Panc1 (cell line): ENCODE data around the gene EGFL7. TPM values are rescaled to one million over a fixed set of nuclear protein-coding genes. Genes with fewer than 3 reads are reported as not detected.

ENCODE experiments used
- ATAC-seq: fragments of 200-7000 bp; cut with Tn5 transposase; 2 replicates; pipeline ENCODE4 v1.9.1; 2020; ENCODE audit warnings: mild to moderate bottlenecking, moderate library complexity
- BruUV-seq: library from RNA; stranded (reverse); fragments of 400-500 nt; replicated peaks from 2 replicates; lab custom pipeline; 2021; lab: Mats Ljungman, UMichigan
- CTCF ChIA-PET: fragments of 300-600 bp; sonication (Branson Sonifier 250); formaldehyde crosslinking; loops from one replicate; lab custom pipeline; 2022; ENCODE audit warnings: antibody characterized with exemption; lab: Charles Lee
- POLR2A ChIA-PET: fragments of 300-600 bp; sonication (Branson Sonifier 250); formaldehyde crosslinking; loops from one replicate; lab custom pipeline; 2022; ENCODE audit warnings: antibody characterized with exemption; lab: Charles Lee
- DNase-seq: peaks from one replicate; pipeline ENCODE4 v3.0.0-alpha.2; 2010; ENCODE audit warnings: low read depth, low spot score
- H3K27ac ChIP-seq: 2 replicates; pipeline ENCODE4 v1.5.1; 2011; ENCODE audit warnings: mild to moderate bottlenecking, low read length, inconsistent platforms
- H3K27me3 ChIP-seq: fragments of 200-500 bp; sonication (Bioruptor generic); 2 replicates; pipeline ENCODE4 v1.6.0; 2014; ENCODE audit warnings: low read length, inconsistent platforms; ENCODE audit not compliant: control insufficient read depth, insufficient read depth
- H3K36me3 ChIP-seq: fragments of 200-500 bp; sonication (Bioruptor generic); 2 replicates; pipeline ENCODE4 v1.5.1; 2014; ENCODE audit warnings: inconsistent platforms, mild to moderate bottlenecking, low read length, moderate library complexity; ENCODE audit not compliant: control insufficient read depth, insufficient read depth
- H3K4me1 ChIP-seq: 2 replicates; pipeline ENCODE4 v1.5.1; 2011; ENCODE audit warnings: inconsistent platforms, mild to moderate bottlenecking, low read length, moderate library complexity; ENCODE audit not compliant: control insufficient read depth, insufficient read depth
- H3K4me3 ChIP-seq, 2 experiments: 2 replicates each; pipeline ENCODE4 v1.5.1; 2011 to 2012; ENCODE audit warnings: low read depth in 2 of 2, low read length in 2 of 2, mild to moderate bottlenecking in 2 of 2, inconsistent platforms in 1 of 2, moderate library complexity in 1 of 2
- H3K9me3 ChIP-seq: fragments of 200-500 bp; sonication (Bioruptor generic); 2 replicates; pipeline ENCODE4 v1.5.1; 2014; ENCODE audit warnings: low read depth, mild to moderate bottlenecking, inconsistent platforms, low read length, moderate library complexity; ENCODE audit not compliant: control insufficient read depth, insufficient read depth
- POLR2AphosphoS5 ChIP-seq: IDR thresholded peaks from 2 replicates; pipeline ENCODE4 v1.6.1; 2012; ENCODE audit warnings: mild to moderate bottlenecking, low read depth, low read length, moderate library complexity
- SIN3A ChIP-seq: IDR thresholded peaks from 2 replicates; pipeline ENCODE4 v1.6.1; 2012; ENCODE audit warnings: low read depth, mild to moderate bottlenecking, low read length, moderate library complexity, borderline replicate concordance; ENCODE audit not compliant: insufficient read depth
- TCF7L2 ChIP-seq: IDR thresholded peaks from 2 replicates; pipeline ENCODE4 v1.6.1; 2011; ENCODE audit warnings: mild to moderate bottlenecking, low read depth, low read length, inconsistent platforms
- in situ Hi-C: cut with HindIII; loops from 2 replicates; pipeline ENCODE4 v1.10.0; 2016; ENCODE audit warnings: low sequenced_read_pairs, low pct_unique_long_range_greater_than_20kb
- intact Hi-C: fragments of 100-400 bp; cut with micrococcal nuclease; formaldehyde crosslinking; loops from one replicate; pipeline ENCODE4 v1.10.0; 2022; ENCODE audit not compliant: unreplicated experiment
- total RNA-seq: library from RNA; stranded (reverse); gene quantifications from one replicate; pipeline ENCODE4 v1.2.1, GENCODE V29; 2021; ENCODE audit not compliant: unreplicated experiment
- TF ChIP-seq, protein P1 (sequence below): fragments of 450-650 bp; IDR thresholded peaks from 2 replicates; pipeline ENCODE4 v1.5.1; 2017; ENCODE audit warnings: mild to moderate bottlenecking
- TF ChIP-seq, protein P2 (sequence below), 2 experiments: IDR thresholded peaks; 2 replicates each; pipeline ENCODE4 v1.6.1; 2011 to 2012; ENCODE audit warnings: low read depth in 2 of 2, control low read depth in 1 of 2, low read length in 1 of 2, mild to moderate bottlenecking in 1 of 2, moderate library complexity in 1 of 2; ENCODE audit not compliant: insufficient read depth in 1 of 2

The EGFL7 gene
- total RNA-seq, 1 experiment from 2014 or later: 42.3 TPM

DNA sequence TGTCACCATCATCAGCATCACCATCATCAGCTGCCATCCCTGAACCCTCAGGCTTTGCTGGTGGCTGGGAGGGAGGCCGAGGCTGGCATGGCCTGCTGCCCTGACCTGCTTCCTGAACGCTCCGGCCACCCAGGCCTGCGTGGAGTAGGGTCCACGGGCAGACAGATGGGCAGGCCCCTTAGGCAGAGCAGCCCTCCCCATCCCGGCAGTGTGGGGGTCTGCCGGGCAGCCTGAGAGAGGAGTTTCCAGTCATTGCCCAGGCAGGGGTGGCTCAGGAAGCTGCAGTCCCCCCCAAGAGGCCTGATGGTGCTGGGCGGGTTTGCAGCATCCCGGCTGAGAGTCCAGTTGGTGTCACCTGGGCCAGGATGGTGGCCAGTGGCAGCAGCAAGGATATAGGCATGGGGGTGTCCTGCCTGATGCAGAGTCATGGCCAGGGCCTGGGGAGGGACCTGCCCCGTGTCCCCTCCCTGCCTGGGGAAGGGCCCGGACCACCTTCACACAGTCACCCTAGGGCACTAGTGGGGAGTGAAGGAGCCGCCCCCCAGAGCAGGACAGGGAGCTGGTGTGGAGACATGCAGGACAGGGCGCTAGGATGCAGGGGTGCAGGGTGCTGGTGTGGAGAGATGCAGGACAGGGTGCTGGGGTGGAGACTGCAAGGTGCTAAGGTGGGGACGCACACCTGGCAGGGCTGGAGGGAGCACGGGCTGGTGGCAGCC lies 7.7 kb upstream of the EGFL7 start:
- ChIA-PET CTCF (no interaction called here), POLR2A (interaction anchor here (0.5 kb wide), 1 partner anchor 177 kb away, joined by 3 read pairs; no protein-coding TSS in a partner anchor)
- no peaks in the 10 kb centered on the region for H3K9me3 ChIP-seq
- no TSS peak for BruUV-seq
- H3K27ac ChIP-seq: no peak overlapping the region
- no peak overlapping the region for H3K4me3 ChIP-seq
- no peaks in the 10 kb centered on the region; the same call in 1 of the 2 replicates for H3K4me1 ChIP-seq
- DNase-seq: no peak
- no peaks in the 10 kb centered on the region for H3K36me3 ChIP-seq
- H3K27me3 ChIP-seq: no peaks in the 10 kb centered on the region
- no peak for ATAC-seq
- intact Hi-C loops: no loop called here
- TF ChIP-seq, protein P1, sequence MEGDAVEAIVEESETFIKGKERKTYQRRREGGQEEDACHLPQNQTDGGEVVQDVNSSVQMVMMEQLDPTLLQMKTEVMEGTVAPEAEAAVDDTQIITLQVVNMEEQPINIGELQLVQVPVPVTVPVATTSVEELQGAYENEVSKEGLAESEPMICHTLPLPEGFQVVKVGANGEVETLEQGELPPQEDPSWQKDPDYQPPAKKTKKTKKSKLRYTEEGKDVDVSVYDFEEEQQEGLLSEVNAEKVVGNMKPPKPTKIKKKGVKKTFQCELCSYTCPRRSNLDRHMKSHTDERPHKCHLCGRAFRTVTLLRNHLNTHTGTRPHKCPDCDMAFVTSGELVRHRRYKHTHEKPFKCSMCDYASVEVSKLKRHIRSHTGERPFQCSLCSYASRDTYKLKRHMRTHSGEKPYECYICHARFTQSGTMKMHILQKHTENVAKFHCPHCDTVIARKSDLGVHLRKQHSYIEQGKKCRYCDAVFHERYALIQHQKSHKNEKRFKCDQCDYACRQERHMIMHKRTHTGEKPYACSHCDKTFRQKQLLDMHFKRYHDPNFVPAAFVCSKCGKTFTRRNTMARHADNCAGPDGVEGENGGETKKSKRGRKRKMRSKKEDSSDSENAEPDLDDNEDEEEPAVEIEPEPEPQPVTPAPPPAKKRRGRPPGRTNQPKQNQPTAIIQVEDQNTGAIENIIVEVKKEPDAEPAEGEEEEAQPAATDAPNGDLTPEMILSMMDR: no peak
- TF ChIP-seq, protein P2, sequence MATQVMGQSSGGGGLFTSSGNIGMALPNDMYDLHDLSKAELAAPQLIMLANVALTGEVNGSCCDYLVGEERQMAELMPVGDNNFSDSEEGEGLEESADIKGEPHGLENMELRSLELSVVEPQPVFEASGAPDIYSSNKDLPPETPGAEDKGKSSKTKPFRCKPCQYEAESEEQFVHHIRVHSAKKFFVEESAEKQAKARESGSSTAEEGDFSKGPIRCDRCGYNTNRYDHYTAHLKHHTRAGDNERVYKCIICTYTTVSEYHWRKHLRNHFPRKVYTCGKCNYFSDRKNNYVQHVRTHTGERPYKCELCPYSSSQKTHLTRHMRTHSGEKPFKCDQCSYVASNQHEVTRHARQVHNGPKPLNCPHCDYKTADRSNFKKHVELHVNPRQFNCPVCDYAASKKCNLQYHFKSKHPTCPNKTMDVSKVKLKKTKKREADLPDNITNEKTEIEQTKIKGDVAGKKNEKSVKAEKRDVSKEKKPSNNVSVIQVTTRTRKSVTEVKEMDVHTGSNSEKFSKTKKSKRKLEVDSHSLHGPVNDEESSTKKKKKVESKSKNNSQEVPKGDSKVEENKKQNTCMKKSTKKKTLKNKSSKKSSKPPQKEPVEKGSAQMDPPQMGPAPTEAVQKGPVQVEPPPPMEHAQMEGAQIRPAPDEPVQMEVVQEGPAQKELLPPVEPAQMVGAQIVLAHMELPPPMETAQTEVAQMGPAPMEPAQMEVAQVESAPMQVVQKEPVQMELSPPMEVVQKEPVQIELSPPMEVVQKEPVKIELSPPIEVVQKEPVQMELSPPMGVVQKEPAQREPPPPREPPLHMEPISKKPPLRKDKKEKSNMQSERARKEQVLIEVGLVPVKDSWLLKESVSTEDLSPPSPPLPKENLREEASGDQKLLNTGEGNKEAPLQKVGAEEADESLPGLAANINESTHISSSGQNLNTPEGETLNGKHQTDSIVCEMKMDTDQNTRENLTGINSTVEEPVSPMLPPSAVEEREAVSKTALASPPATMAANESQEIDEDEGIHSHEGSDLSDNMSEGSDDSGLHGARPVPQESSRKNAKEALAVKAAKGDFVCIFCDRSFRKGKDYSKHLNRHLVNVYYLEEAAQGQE (IDR thresholded peaks at IDR 0.05; ENCODE audit: insufficient read depth in 1 of 2, low read depth in 2 of 2, low read length in 1 of 2): no peak
- TF ChIP-seq TCF7L2 (no peak), POLR2AphosphoS5 (no peak), SIN3A (no peak)
- in situ Hi-C loops: no loop called here

DNA sequence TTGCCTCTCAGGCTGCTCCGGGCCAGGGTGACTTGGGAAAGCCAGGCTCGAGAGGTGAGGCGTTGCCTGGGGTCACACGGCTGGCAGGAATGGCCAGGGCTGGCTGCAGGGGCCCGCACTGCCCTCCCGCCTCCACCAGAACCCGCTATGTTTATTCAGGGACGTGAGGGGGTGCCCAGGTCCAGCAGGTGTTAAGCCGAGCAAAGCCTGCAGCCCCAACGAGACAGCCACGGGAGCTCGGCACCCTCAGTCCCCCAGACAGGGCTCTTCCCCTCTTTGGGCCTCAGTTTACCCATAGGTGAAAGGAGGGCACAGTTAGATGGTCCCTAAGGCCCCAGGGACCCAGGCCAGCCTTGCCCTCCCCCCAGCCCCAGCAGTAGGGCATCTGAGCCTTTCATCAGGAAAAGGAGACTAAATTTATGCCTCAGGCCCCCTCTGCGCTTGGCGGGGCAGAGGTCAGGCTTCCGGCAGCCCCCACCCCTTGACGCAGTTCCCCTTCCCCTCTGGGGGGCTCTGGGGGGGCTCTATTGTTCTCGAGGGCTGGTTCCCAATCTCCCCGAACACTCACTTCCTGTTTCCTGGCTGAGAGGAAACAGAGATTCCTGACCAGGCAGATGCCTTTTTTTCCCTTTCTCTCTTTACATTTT lies 7.1 kb upstream of the EGFL7 start:
- no peak for ATAC-seq
- H3K9me3 ChIP-seq: no peaks in the 10 kb centered on the region
- no peaks in the 10 kb centered on the region; the same call in 1 of the 2 replicates for H3K4me1 ChIP-seq
- in situ Hi-C loops: no loop called here
- POLR2A ChIA-PET: interaction anchor here (0.5 kb wide), 1 partner anchor 178 kb away, joined by 3 read pairs; no protein-coding TSS in a partner anchor
- no peak for DNase-seq
- BruUV-seq: no TSS peak
- CTCF ChIA-PET: no interaction called here
- no peak overlapping the region for H3K4me3 ChIP-seq
- H3K36me3 ChIP-seq: no peaks in the 10 kb centered on the region
- TF ChIP-seq, protein P1: no peak
- no peak for TF ChIP-seq TCF7L2
- no peak for TF ChIP-seq SIN3A
- TF ChIP-seq, protein P2 (IDR thresholded peaks at IDR 0.05; ENCODE audit: insufficient read depth in 1 of 2, low read depth in 2 of 2, low read length in 1 of 2): no peak
- TF ChIP-seq POLR2AphosphoS5: no peak
- intact Hi-C loops: no loop called here
- H3K27ac ChIP-seq: no peak overlapping the region
- no peaks in the 10 kb centered on the region for H3K27me3 ChIP-seq
